Measurements from ENCODE around the gene TP53I3. TPM values are rescaled to one million over a fixed set of nuclear protein-coding genes. Genes with fewer than 3 reads are reported as not detected.
A peak's percentile ranks its signal among the peaks of the same experiment; 100 is the strongest.

Gene TP53I3, protein sequence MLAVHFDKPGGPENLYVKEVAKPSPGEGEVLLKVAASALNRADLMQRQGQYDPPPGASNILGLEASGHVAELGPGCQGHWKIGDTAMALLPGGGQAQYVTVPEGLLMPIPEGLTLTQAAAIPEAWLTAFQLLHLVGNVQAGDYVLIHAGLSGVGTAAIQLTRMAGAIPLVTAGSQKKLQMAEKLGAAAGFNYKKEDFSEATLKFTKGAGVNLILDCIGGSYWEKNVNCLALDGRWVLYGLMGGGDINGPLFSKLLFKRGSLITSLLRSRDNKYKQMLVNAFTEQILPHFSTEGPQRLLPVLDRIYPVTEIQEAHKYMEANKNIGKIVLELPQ
- 10 to 100 TPM; 11.3 to 44.9 (median 17.2) TPM for total RNA-seq

DNA sequence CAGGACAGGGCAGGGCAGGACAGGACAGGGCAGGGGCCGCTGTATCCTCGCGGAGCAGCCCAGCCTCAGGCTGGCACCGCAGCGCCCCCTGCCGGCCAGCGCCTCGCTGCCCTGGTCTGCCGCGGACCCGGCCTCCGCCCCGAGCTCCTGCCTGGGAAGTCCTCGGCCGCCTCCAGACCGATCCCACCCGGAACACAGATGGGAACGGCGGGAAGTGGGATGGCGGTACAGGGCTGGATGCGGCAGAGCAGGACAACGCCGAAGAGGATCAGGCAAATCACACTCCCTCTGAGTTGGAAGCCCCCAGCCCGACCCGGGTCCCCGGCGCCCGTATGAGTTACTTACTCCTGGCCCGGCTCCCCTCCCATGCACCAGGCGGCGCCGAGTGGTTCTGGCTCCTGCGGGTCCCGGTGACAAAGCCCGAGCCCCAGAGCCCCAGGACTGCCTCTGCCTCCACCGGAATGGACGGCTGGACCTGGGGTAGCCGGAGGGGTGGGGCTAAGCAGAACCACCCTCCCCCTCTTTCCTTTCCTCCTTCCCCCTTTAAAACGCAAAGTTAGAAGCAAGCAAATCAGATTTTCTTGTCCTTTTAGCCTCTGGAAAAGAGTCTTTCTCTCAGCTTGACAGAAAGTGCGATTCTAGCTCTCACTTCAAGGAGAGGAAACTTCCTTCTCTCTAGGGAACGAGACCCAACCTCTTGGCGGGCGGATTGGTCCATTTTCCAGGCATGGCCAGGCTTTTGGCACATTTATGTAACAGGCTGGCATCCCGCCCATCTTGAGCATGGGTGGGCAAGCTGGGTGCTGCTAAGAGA, at the start of gene TP53I3:
Gene TP53I3 (minus strand): TSS at position 449 of the 814 bp plus-strand sequence. CDS start 508 bp downstream, outside the sequence.
- ATAC-seq (ENCODE audit: low FRiP score) (peak; percentile 98), DNase-seq (ENCODE audit: low spot score) (peak; percentile 70)
- TF ChIP-seq, protein P1, sequence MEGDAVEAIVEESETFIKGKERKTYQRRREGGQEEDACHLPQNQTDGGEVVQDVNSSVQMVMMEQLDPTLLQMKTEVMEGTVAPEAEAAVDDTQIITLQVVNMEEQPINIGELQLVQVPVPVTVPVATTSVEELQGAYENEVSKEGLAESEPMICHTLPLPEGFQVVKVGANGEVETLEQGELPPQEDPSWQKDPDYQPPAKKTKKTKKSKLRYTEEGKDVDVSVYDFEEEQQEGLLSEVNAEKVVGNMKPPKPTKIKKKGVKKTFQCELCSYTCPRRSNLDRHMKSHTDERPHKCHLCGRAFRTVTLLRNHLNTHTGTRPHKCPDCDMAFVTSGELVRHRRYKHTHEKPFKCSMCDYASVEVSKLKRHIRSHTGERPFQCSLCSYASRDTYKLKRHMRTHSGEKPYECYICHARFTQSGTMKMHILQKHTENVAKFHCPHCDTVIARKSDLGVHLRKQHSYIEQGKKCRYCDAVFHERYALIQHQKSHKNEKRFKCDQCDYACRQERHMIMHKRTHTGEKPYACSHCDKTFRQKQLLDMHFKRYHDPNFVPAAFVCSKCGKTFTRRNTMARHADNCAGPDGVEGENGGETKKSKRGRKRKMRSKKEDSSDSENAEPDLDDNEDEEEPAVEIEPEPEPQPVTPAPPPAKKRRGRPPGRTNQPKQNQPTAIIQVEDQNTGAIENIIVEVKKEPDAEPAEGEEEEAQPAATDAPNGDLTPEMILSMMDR (IDR thresholded peaks at IDR 0.05): peak in 2 of 3 donors; percentile 79 to 92

DNA sequence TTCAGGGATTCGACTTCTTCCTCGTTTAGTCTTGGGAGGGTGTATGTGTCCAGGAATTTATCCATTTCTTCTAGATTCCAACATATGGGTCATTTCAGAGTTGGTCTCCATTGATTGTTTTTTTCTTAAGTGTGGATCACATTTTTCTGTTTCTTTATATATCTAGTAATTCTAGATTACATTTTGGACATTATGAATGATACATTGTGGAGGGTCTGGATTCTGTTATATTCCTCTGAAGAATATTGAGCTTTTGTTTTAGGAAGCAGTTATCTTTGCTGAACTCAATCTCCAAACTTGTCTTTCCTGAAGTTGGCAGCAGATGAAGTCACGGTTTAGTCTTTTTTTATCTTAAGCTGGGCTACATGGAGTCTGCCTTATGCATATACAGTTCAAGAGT, 47.9 kb upstream of the TP53I3 start:
- no peak for DNase-seq (ENCODE audit: low spot score)
- no peak for ATAC-seq (ENCODE audit: low FRiP score)
- TF ChIP-seq, protein P1 (IDR thresholded peaks at IDR 0.05): no peak

DNA sequence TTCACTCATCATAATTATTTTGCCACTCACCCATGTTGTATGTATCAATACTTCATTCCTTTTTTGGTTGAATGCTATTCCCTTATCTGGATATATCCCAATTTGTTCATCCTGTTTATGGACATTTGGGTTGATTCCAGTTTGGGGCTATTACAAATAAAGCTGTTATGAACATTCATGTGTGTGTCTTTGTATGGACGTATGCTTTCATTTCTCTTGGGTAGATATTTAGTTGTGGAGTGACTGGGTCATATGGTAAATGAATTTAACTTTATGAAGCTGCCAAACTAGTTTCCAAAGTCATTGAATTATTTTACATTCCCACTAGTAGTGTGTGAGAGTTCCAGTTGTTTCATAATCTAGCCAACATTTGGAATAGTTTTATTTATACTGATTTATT, 41.3 kb upstream of the TP53I3 start:
- DNase-seq (ENCODE audit: low spot score) (no peak), ATAC-seq (ENCODE audit: low FRiP score) (no peak)
- TF ChIP-seq, protein P1 (IDR thresholded peaks at IDR 0.05): no peak

DNA sequence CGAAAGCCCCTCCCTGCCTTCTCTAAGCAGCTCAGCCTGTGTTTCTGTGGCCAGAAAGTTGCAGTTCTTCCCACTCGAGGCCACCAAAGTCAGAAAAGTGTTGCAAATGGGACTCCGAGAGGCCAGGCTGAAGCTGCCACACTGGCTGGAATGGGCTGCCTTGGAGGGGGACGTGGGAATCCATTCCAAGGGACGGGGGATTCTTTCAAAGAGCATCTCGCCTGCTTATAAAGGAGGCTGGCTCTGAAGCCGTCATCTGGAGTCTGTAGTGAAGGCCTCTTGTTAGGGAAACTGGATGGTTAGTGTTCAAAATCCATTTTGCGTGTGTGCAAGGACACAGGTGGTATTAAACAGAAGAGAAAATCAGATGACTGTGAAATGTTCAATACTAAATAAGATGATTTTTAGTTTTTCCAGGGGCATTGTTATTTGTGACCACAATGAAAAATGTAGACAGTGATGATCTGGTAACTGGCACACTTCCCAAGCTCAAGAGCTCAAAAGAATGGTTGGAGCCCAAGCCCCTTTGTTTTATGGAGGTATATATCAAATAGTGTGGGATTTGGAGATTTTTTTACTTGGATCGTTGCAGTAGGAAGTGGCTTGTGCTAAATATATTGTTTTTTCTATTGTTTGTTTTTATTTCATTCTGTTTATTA, 39.4 kb upstream of the TP53I3 start:
- ATAC-seq (ENCODE audit: low FRiP score): no peak
- TF ChIP-seq, protein P1 (IDR thresholded peaks at IDR 0.05): no peak
- no peak for DNase-seq (ENCODE audit: low spot score)

DNA sequence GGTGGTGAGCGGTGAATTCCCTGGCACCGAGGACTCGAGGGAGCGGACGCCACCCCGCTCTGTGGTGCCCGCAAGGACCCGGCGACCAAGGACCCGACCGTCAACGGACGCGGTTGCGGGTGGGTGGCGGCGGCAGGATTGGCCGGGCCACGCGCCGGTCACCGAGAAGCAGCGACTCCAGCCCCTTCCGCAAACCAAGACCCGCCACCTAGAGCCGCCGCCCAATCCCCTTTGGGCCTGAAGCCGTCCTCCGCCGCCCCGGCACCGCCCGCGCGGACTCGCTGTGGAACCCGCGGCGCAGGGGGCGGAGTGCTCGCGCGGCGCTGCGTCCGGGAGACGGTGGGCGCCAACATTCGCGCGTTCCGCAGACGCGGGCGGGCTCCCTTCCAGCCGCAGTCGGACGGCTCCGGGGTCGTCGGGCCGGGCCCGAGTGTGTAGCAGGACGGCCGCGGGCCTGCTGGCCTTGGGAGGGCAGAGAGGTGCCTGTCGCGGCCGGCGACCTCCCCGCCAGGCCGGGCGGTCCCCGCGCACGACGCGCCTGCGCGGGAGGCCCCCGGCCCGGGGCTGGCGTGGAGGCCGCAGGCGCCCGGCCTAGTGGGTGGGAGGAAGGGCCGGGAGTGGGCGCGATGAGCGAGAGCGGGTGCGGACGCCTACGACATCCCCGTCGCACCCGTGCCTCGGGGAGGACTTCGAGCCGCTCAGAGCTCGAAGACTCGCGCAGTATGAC, 38.7 kb upstream of the TP53I3 start, which contains the start of the genes FAM228B and PFN4:
Gene FAM228B (plus strand): TSS at position 275 of the 727 bp plus-strand sequence. CDS start 893 bp downstream, outside the sequence.
Gene PFN4 (minus strand): TSS at position 140 of the 727 bp plus-strand sequence. CDS start 799 bp downstream, outside the sequence.
- ATAC-seq (ENCODE audit: low FRiP score) (peak; percentile 96), DNase-seq (ENCODE audit: low spot score) (peak; percentile 46)
- TF ChIP-seq, protein P1 (IDR thresholded peaks at IDR 0.05): no peak

Measured in omental fat pad (tissue), 4 donors.